Activated T-helper 1 cell treated with anti-CD3 and anti-CD28 coated beads, Interleukin-2, amount 50 U/mL, for 16 hours (primary cell): ENCODE data around the gene FGGY.

Source experiments
- DNase-seq, 2 donors: peaks; one replicate each; pipeline ENCODE4 v3.0.0-alpha.2; 2020; ENCODE audit warnings: low read depth in 1 of 2, low spot score in 1 of 2

Gene FGGY

DNA sequence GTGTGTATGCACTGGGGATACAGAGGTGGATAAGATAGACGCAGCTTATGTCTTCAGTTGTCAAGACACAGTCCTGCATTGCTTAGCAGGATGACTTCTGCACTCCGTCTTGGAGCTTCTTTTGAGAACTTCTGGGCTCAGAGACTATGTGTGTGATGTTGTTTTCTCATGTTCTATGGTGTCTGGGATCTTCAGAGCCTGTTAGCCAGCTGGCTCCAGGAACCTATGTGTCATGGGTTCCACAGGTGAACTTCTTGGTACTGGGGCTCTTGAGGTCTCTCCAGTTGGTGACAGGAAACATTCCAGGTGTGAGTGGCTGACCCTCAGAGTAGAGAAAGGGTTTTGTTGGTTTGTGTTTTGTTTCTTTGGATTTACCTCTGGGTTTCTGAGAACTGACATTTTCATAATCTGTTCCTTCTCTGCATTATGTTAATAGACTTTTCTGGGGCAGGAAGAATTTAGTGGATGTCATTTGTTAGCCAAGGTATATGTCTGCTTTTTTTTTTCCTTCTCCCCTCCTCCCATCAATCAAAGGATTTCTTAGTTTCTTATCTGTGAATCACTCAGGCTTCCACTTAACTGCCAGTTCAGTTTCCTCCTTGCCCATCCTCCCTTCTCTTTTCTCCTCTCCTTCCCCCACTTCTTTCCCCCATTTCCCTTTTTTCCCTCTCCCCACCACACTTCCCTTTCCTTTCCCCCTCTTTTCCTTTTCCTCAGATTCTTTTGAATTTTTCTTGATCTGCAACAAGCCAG, 18.1 kb downstream of the FGGY start:
- DNase-seq = no peak

DNA sequence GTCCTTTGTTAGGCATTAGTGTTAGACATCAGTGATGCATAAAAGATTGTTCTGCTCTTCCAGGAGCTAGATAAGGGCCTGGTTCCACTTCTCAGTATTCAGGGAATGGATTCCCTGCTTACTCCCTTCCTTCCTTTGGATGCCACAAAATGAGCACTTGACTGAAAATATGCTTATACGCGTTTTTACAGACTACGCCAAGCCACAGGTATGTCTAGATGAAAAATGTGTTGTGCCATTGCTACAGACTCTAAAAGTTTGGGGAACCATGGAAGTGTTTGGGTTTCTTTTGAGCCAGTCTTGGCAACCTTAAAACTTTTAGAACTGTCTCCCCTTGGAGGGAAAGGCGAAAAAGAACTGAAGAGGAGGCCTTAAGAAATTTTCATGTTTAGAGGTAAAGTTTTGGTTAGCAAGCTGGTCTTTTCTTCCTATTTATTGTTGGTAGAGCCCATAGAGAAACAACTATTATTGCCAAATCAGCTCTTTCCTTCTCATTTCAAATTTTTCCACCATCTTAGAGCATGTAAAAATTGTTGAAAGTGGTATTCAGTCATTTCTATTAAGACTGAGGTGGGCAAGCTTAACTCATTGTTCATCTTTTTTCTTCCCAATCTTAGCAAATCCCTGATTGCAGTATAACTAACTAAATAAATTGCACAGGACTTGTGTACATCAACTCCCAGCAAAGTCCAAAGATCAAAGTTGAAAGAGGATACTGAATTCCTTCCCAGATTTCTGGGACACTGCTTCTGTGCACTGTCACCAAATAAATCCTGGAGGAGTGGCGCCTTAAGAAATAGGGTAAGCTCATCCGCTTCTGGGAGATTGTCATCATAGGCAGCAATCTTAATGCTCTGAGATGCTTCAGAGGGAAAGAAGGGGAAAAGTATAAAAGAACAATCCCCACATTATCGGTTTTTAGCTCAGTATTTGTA, 18.9 kb downstream of the FGGY start:
- no peak for DNase-seq

DNA sequence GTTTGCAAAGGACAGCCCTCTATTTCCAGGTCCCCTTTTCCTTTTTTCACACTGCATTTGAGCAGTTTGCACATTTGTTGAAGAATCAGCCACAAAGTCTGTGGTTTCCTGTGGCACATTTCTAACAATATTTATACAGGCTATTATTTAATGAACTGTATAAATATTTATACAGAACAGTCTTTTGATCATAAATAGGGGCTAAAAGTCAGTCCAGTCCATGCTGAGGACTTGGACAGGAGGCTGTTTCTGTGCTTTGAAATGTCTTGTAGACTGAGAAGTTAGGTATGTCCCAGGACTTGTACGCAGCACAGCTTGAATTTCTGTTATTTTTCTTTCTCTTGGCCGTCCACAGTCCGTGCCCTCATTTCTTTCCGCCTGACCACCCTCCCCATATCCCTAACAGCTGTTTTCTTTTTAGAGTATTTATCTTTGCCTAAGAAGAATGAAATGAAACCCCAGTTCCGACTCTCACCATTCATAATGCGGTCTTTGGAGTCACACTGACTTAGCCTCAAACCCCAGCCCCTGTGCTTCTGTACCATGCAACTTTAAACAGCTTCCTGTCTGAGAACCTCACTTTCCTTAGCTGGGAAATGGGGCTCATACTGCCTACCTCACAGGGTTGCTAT, 19.7 kb downstream of the FGGY start:
- DNase-seq = no peak

DNA sequence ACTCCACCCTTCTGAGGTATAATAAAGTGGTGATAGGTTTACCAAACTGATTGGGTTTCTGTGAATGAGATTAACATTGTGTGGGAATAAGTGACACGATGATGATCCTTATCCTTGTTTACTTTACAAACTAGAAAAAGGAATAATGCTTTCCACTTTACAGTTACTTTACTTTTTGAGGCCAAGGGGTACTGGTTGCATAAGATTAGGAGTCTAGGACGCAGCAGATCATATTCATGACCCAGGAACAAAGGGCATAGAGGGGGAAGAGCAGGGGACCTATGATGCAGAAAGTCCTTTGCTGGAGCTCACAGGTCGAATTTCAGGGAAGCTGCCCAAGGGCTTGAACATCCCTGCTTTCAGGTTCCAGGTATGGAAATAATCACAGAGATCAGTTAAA, 20.4 kb downstream of the FGGY start:
- no peak for DNase-seq

DNA sequence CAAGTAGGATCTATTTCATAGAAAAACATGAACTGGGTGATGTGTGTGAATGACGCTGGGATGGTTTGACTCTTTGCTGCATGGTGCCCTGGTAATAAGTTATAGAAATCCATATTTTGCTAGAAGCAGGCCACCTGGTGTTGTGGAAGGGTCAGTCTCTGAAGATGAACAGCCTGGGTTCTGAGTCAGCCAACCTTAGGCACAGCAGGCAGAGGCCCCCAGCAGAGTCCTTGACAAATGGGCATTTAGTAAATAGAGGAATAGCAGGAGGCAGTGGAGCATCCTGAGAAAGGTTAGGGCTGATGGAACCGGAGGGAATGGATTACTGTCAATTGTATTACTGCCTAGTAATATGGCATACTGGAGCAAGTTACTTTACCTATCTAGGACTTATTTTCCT, 20.9 kb downstream of the FGGY start:
- DNase-seq = no peak

DNA sequence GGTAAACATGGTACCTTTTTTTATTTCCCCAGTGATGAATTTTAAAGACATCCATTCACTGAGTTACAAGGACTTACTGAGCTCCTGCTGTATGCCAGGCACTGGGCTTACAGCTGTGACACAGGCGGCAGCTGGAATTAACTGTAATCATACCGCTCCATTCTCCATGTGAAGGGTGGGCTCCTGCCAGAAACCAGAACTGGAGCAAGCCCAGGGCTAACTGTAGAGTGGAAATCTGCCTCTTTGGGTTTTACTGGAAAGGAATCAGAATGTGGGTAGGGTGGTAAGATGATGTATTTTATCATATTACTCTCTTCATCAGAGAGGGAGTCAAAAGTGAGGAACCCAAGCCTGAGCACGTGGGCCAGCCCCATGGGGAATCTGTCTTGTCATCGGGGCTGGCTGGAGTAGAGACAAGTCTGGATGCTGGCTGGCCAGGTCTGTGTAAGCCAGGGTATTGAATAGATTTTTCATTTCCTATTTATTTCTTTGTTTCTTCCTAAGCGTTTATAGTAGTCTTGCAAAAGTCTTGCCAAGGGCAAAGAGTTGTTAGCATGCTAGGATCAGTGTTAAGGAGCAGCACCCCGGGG, 21.5 kb downstream of the FGGY start:
- no peak for DNase-seq

DNA sequence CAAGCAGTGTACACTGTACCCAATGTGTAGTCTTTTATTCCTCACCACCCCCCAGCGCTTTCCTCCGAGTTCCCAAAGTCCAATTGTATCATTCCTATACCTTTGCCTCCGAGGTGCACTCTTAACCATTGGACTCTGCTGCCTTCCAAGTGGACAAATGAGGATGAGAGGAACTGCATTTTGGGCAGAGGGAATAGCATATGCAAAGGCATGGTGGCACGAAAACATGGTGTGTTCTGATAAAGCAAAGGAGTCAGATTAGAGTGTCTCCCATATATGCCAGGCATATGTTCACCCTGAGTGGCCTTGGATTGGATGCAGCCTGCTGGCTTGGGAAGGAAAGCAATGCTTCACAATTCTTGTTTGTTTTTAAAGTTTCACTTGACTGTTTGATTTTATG, 25.5 kb downstream of the FGGY start:
- no peak for DNase-seq

DNA sequence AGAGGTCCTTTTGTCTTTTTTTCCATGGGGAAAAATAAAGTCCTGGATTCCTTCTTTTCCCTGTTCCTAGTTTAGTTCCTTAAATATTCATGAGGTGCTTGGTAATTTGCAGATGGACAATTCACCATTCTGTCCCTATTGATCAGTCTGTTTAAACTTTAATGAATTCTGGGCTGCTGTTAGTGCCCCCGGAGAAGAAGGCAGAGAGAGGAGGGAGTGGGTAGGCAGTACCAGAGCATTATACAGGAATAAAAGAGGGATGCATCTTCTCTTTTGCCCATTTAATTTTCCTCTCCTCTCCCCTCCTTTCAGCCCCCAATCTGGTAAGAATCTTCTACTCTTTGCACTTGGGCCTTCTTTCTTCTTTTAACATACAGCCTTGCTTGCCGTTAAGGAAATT, 25.9 kb downstream of the FGGY start:
- no peak for DNase-seq

DNA sequence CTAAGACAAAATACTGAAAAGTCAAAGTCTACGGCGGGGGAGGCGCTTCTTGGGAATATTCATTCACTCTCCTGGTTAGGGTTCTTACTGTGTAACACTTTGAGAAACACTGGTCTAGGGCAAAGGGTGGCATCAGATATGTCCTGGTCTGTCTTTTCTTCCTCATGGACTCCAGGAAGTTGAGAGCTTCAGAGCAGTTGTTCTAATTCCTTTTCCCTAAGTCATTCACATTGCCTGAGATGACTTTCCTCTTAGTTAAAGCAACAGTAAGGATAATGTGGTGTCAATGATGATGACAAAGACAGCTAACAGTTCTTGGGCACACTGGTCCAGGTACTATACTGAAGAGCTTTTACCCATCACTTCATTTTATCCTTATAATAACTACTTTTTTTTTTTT, 27.0 kb downstream of the FGGY start:
- DNase-seq = no peak

DNA sequence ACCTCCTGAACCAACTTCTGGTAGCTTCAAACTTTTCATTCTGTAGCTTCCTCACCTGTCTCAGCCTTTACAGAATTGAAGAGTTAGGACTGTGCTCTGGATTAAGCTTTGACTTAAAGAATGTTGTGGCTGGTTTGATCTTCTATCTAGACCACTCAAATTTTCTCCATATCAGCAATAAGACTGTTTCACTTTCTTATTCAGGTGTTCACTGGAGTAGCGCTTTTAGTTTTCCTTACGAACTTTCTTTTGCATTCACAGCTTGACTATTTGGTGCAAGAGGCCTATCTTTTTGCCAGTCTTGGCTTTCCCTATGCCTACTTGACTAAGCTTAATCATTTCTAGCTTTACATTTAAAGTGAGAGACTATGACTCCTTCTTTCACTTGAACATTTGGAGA, 31.5 kb downstream of the FGGY start:
- no peak for DNase-seq

DNA sequence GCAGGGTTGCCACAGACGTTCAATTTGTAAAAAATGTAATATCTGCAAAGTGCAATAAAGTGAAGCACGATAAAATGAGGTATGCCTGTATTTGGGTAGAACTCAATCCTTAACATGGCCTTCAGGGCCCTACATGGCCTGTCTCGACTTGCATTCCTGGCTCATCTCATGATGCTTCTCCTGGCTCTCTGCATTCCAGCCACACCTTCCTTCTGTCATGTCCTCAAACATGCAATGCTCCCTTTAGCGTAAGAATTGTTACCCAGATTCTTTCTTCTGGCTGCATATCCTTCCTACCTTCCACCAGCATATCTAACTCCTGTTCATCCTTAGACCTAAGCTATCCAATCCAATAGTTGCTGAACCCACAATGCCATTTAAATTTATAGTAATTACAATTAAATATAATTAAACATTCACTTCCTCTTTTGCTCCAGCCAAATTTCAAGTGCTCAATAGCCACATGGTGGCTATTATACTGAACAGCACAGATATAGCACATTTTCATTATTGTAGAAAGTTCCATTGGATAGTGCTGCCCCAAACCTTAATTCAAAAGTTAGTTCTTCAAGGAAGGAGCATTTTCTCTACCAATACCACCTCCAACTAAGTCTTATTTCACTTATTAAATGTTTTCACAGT, 32.6 kb downstream of the FGGY start:
- no peak for DNase-seq

DNA sequence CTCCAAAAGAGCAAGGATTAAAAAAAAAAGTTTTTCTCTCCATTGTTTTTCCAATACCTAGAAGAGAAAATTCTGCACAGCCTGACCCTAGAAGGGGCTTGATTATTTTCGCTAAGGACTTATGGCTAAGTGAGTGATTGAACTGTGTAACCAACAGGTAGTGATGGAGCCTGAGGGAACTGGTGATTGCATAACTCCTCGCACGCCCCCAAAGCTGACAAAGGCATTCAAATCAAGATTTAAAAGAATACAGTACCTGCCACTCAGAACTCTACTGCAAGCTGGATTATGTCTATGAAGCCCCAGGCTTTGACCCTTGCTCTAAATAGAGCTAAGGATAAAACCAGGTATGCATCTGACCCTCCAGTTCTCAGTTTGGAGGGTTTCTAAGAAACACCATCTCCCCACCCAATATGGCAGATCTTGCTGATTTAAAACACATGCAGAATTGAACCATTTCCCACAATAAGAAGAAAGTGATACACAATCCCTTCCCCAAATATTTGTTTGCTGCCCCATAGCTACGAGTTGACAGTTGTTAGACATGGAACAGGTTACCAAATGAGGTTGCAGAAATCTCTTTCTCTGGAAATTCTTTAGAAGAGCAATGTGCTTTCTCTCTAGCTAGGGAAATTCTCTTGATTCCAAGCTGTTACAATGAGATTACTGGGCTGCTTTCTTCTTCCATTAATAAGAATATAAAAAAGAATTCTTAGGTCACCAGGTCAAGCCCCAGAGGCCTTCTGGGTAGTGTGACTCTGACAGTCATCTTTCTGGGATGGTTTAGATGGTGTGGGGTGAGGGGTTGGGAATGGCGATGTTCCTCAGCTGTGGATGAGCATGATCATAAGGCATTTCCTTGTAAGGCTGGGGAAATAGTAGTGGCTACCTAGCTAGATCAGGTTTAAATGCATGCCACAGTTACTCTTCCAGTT, 35.1 kb downstream of the FGGY start:
- DNase-seq = no peak

DNA sequence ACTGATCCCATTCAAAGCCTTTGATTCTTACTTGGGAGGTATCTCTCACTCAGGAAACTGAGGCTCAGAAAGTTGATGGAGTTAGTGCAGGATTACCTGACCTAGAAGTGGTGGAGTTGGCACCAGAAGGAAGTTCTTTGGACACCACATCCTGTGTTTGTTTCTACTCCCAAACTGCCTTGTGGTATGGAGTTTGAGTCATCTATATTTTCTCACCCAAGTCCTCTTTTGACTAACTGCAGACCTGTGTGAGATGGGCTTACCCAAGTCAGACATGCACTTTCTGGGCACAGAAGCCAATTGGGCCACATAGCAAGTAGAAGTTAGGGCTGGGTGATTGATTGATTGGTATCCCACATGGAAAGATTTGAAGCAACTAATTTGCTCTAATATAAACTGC, 36.1 kb downstream of the FGGY start:
- DNase-seq = no peak

DNA sequence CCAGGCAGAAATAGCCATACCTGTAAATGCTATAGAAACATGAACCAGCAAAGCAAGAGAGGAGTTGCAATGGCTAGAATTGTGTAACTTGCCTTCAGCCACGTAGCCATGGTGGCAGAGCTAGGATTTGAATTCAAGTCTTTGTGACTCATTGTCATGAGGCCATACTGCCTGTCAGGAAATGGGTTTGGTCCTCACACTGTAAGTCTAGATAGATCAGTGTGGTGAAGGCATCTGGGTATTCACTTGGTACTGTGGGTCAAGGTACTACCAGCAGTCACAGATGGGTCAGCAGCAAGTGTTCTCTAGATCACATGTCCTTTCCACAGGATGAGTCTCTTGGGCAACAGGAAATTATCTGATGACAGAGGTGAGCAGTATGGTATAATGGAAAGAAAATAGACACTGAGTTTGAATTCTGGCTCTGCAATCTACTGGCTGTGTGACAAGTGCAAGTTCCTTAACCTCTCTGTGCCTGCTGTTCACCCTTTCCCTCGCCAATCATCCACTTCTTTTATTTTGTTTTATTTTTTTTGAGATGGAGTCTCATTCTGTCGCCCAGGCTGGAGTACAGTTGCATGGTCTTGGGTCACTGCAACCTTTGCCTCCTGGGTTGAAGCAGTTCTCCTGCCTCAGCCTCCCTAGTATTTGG, 36.9 kb downstream of the FGGY start:
- DNase-seq = no peak

DNA sequence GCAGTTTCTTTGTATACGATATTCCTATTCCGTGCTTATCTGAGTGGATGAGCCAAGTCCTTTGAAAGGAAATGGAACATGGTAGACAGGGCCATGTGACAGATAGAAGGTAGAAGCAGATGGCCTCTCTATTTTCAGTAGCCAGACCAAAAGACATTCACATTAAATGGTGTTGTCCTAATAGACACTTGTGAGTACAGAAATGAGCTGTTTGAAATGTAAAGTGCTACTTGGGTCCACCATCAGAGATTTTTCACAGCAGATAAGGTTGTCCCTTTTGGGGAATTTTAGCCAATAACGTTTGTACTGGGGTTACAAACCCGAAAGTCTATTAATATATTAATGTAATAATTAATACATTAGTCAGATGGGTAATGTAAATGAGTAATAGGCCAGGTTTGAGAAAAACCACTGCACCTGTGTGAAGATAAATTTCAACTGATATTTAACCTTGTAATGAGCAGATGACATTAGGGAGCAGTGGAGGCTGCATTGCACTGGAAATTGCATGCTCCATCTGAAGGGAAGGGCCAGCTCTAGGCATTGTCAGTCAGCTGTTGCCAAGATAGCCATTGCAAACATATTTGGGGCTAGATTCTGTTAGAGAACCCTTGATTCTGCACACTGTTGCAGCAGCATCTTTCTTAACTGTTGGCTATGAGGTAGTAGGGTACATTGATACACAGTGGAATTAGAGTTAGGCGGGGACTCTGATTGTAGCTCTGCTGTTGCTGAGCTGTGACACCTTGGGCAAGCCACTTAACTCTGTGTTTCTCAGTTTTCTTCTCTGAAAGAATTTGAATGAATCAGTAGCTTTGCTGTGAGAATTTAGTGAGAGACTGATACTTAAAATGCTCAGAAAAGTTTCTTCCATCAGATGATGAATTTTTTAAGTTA, 43.8 kb downstream of the FGGY start:
- DNase-seq = no peak

DNA sequence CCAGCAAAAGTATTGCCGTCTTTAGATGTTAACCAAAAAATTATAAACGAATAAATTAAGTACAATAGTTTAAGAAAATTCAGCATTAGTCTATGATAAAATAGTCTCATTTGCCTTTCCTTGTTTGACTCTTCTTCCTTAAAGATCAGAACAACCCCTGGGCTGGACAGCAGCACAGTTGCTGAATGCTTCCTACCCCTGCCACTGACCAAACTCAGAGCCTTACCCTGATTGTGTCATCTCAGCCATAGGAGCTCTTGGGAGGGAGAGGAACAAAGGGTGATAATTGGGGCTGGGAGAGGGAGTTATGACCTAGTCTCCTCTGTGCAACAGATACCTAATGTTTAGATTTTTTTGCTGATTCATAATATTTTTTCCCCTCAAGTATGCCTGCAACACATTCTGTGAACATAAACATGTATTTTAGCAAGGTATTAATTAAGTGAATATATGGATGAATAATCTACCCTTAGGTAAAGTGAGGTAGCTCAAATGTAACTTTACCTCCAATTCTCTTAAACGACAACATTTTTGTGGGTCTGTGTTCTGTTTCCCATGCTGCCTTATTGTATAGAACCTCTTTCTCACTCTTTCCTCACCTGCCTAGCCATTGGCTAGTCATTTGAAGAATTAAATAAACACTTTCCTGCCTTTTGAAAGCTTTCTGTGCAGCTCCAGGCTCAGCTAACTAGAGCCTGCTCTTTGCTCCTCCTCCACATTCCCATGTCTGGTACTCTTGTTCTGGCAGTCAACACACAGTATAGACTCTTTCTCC, 46.1 kb downstream of the FGGY start:
- DNase-seq = no peak

DNA sequence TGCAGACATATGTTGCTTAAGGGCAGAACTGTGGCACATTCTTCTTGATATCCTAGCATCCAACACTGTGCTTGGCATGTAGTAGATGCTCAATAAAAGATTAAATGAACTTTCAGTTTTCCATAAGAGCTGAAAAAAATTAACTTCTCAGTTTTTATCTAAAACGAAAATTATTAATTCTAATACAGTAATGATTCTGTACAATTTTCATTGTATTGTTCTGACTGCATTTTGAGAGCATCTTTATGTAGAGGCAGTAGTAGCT, 46.6 kb downstream of the FGGY start:
- DNase-seq = no peak

DNA sequence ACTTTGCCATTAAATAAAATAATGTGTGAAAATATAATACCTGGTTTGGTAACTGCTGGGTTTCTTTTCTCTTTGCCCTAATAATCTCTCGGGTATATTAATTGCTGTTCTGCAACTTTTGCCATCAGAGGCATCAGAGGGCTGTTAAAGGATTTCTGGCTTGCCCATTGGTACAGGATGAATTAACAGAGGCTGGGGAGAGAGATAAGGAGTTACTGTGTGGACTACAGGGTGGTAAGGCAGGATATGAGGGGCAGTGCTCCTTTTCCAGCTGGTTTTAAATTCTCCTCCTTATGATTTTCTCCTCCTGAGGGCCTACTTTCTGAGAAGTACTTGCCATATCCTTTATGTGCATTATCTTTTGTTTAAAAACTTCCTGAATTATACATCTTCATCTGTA, 48.3 kb downstream of the FGGY start:
- no peak for DNase-seq
